HepG2 (cell line): ENCODE measurements around the gene RPL27A.

Experiments used
- CTCF ChIP-seq: sonication (generic); formaldehyde crosslinking; IDR thresholded peaks from 2 replicates; pipeline ENCODE4 v1.5.0; 2020; ENCODE audit warnings: mild to moderate bottlenecking, missing genetic modification reagents, moderate library complexity
- FOSL2 ChIP-seq: sonication (generic); formaldehyde crosslinking; IDR thresholded peaks from 2 replicates; pipeline ENCODE4 v1.4.0; 2020; ENCODE audit warnings: missing genetic modification reagents
- NFYB ChIP-seq: sonication (generic); formaldehyde crosslinking; IDR thresholded peaks from 2 replicates; pipeline ENCODE4 v1.4.0; 2020; ENCODE audit warnings: missing genetic modification reagents
- PHF8 ChIP-seq: sonication (generic); formaldehyde crosslinking; IDR thresholded peaks from 2 replicates; pipeline ENCODE4 v1.5.0; 2020; ENCODE audit warnings: missing genetic modification reagents
- ZBTB33 ChIP-seq: sonication (generic); formaldehyde crosslinking; IDR thresholded peaks from 2 replicates; pipeline ENCODE4 v1.4.0; 2020; ENCODE audit warnings: missing genetic modification reagents
- ZFP36 ChIP-seq: fragments of 150-350 bp; IDR thresholded peaks from 2 replicates; pipeline ENCODE4 v1.6.1; 2018; ENCODE audit warnings: borderline replicate concordance, low read length, low read depth; ENCODE audit not compliant: partially characterized antibody
- ZNF121 ChIP-seq: sonication (generic); formaldehyde crosslinking; IDR thresholded peaks from 2 replicates; pipeline ENCODE4 v1.5.0; 2020; ENCODE audit warnings: mild to moderate bottlenecking, missing genetic modification reagents
- TF ChIP-seq, protein P1 (sequence below): sonication (generic); formaldehyde crosslinking; IDR thresholded peaks from 2 replicates; pipeline ENCODE4 v1.5.0; 2020; ENCODE audit warnings: mild to moderate bottlenecking, missing genetic modification reagents

GRCh38 chr11:8692417-8692816 lies 9.8 kb downstream of the RPL27A start:
- TF ChIP-seq, protein P1, sequence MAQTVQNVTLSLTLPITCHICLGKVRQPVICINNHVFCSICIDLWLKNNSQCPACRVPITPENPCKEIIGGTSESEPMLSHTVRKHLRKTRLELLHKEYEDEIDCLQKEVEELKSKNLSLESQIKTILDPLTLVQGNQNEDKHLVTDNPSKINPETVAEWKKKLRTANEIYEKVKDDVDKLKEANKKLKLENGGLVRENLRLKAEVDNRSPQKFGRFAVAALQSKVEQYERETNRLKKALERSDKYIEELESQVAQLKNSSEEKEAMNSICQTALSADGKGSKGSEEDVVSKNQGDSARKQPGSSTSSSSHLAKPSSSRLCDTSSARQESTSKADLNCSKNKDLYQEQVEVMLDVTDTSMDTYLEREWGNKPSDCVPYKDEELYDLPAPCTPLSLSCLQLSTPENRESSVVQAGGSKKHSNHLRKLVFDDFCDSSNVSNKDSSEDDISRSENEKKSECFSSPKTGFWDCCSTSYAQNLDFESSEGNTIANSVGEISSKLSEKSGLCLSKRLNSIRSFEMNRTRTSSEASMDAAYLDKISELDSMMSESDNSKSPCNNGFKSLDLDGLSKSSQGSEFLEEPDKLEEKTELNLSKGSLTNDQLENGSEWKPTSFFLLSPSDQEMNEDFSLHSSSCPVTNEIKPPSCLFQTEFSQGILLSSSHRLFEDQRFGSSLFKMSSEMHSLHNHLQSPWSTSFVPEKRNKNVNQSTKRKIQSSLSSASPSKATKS (CRISPR knock-in tag): no peak
- TF ChIP-seq ZFP36: no peak
- no peak for TF ChIP-seq PHF8 (CRISPR knock-in tag)
- no peak for TF ChIP-seq NFYB
- TF ChIP-seq ZNF121 (CRISPR knock-in tag): no peak
- no peak for TF ChIP-seq CTCF
- no peak for TF ChIP-seq ZBTB33
- TF ChIP-seq FOSL2 (CRISPR knock-in tag): no peak
